ENCODE results near the gene WASF1.

Gene WASF1

DNA sequence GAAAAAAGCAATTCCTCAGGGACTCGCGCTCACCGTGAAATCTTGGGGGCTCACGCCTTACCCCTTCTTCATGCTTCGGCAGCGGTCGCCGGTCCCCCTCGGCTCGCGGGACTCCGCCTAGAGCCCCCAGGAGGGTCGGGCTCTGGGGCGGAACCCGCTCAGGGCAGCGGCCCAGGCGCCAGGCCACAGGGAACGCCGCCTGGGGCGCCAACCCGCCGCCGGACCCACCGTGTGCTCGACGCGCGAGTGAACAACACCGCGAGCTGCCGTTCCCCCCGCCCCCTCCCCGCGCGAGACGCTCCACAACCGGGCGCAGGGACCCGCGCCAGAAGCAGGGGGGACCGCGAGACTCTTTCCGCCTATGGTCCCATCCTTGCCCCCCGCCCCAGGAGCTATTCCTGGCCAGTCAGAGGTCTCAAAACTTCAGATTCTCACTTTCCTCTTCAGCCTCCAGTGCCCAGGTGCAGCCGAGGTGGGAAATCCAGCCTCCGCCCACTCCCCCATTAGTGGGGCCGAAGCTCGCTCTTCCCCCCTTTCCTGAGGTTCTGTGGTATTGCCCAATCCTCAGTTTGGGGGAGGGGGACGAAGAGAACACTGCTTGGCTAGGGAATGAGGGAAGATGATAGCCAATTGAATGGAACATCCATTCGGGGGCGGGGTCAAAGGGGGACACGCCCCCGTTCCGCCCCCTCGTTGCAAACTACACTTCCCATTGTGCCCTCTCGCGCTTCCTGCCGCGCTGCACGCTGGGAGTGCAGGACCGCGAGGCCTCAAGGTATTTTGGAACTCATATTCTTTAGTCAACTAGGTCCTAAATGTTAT is at the start of gene WASF1:
TSS of gene WASF1 (minus strand) at position 265 of the 822 bp plus-strand sequence. CDS start 52,069 bp downstream, outside the sequence.
- peak; percentile 82 to 85 for DNase-seq (ENCODE audit: low read depth in 2 of 2)

DNA sequence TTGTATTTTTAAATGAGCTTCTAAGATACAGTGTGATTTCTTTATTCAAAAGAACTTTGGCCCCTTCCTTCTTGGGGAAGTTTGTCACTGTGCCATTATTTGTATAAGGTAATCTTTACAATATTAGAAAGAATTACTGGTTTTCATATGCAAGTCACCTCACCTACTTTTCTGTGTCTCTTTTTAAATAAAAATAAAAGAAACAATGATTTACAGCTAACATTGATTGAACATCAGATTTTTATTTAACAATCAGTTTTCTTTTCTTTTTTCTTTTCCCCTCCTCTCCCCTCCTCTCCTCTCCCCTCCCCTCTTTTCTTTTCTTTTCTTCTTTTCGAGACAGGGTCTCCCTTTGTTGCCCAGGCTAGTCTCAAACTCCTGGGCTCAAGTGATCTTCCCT is 46.8 kb upstream of the WASF1 start:
- DNase-seq (ENCODE audit: low read depth in 2 of 2), result no peak

DNA sequence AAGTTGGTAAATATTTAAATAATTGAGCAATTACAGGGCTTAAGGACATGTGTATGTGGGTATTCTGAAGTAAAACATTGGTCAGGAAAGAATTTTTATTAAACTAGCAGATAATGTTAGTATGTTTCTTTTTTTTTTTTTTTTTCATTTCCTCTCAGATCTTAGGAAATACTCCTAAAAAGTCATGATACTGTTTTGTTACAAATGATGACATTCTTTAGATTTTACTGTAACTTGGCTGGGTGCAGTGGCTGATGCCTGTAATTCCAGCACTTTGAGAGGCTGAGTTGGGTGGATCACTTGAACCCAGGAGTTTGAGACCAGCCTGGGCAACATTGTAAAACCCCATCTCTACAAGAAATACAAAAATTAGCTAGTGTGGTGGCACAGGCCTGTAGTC is 42.3 kb upstream of the WASF1 start:
- DNase-seq (ENCODE audit: low read depth in 2 of 2), result no peak

DNA sequence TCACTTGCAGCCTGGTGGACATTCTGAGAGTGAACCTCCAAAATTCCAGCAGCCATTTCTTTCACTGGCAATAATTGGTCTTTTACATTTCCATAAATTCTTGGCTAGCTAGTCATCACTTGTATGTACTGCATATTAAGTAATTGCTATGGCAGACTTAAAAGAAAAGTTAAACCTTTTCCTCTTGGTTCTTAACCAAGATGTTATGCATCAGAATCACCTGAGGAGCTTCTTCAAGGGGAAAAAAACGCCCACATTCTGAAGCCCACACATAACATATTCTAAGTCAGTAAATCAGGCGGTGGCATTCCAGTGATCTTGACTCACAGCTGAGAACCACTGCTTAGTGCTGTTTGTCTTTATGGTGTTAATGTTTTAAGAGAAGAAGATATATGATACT is 37.8 kb upstream of the WASF1 start:
- peak in 1 of 2 donors; percentile 2 for DNase-seq (ENCODE audit: low read depth in 2 of 2)

DNA sequence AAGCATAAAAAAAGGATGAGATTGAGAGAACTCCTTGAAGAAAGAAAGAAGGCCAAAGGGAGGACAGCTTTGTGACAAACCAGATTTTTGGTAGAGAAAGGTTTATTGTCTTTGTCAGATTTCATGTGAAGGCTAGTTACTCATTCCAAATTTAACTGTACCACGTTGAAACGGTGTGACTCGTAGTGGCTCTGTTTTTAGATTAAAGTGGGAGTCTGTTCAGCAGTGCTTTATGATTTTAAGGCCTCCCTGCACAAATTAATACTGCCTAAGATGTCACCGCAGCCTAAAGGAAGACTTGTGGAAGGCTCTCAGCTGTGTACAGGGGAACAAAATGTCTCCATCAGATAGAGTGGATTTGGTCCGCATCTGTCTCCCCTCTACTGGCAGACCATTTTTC is 36.7 kb upstream of the WASF1 start:
- no peak for DNase-seq (ENCODE audit: low read depth in 2 of 2)

DNA sequence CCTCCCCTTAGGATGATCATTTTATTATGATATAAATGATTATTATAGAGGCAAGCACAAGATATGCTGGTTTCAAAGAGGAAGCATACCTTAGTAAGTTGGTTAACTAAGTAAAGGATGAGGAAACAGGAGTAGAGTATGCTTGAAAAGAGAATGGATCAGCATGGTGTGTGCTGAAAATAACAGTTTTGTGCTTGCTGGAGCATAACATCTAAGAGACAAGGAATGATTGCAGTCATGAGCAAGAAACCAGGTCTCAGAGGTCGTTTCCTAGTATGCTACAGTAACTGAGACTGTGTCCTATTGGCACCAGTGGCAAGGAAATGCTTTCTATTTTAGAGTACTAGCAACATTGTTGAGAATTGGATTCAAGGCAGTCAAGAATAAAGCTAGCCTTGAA is 34.9 kb upstream of the WASF1 start:
- no peak for DNase-seq (ENCODE audit: low read depth in 2 of 2)

DNA sequence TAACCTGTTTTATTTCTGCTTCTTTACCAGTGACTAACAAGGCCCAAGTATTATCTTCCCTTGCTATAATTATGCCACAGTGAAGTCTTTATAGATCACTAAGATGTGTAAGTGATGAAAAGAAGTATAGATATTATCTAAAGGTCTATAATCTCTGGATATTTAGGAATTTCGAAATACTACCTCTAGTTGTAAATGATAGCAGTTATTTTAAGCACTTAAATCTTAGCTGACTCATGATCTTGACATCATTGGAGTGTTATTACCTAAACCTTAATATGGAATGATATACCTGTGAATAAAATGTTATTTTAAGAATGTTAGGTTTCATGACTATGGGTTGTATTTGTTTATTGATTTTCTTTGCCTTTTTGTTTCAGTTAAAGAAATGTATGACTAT is 32.3 kb upstream of the WASF1 start:
- no peak for DNase-seq (ENCODE audit: low read depth in 2 of 2)

DNA sequence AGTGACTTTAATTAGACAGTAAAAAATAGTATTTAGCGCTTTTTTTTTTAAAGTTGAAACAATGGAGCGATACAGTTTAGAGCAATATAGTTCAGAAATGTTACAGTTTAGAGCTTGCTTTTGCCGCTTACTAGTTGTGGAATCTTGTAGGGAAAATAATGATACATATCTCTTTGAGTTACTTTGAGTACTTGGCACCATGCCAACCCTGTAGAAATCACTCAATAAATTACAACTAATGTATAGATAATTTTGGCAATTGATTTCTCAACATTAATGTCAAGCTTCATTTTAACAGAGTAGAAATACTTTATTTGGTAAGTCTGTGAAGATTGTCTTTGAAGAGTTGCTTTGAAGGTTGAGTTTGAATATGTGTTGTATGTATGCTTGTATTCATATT is 28.2 kb upstream of the WASF1 start:
- no peak for DNase-seq (ENCODE audit: low read depth in 2 of 2)

DNA sequence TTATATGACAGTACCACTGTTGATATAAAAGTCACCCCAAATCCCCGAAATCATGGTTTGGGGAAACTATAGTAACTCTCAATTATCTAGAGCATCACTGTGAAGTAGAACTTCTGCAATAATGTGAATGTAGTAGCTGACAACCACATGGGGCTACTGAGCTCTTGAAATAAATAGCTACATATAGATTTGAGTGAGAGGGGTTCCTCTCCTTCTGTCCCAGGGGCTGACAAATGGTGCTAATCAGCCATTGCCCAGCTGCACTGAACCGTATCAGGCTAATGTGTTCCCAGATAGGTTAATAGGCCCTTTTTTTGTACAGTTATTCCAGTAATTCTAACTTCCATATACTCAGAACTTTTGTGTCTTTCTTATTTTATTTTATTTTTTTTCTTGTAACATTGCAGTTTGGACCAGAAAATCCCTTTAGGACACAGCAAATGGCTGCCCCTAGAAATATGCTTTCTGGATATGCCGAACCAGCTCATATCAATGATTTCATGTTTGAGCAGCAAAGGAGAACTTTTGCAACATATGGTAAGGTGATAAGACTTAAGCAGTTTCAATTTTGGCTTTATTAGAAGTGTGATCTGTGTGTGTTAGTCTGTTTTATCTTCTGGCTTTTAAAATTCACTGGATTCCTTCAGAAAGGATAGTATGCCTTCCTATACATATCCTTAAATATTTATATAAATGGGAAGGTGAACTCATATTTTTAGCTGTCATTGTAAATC is 21.8 kb upstream of the WASF1 start:
- no peak for DNase-seq (ENCODE audit: low read depth in 2 of 2)

DNA sequence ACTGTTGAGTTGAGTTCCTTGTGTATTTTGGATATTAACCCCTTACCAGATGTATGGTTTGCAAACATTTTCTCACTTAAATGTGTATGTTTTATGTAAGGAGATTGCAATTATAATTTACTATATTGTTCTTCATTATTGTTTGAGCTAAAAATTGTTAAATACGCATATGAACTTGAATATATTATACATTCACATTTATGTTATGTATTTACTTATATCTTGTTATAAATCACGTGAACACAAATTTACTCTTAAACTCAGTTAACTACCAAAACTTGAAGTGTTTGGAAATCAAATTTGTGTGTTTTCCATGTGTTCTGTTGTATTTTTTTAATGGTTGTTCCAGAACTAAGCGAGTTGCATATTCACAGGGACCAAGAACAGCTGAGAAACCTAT is 19.1 kb upstream of the WASF1 start:
- no peak for DNase-seq (ENCODE audit: low read depth in 2 of 2)

DNA sequence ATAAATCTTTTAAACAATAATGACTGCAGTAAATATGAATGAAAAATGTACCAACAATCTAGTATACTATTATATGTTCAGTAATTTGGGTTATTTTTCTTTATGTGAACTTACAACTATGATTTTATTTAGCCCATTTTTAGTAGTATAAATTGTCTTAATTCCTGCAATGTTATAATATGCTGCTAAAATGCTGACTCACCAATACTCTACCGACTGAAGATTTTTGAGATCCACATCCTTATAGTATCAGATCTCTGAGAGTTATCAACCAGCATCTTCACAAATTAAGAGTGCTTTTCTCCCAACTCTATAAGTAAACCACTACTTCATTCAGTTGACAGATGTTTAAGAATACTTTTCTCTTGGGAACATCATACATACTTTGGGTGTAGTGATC is 17.4 kb upstream of the WASF1 start:
- DNase-seq (ENCODE audit: low read depth in 2 of 2), result no peak

DNA sequence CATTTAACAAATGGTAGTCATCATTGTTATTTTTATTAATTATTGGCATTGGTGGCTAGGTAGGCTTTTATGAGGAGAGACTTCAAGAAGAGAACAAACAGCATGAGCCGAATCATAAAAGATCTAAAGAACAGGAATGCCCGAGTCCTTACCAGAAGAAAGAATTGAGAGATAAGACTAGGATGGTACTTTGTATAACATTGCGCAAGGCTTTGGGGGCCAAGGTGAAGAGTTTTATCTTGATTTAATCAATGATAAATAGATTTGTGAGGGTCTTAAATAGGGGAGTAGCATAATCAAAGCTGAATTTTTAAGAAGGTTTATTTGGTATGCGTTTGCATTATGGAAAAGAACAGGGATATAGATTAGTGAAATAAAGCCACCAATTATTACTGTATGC is 16.2 kb upstream of the WASF1 start:
- DNase-seq (ENCODE audit: low read depth in 2 of 2), result no peak

DNA sequence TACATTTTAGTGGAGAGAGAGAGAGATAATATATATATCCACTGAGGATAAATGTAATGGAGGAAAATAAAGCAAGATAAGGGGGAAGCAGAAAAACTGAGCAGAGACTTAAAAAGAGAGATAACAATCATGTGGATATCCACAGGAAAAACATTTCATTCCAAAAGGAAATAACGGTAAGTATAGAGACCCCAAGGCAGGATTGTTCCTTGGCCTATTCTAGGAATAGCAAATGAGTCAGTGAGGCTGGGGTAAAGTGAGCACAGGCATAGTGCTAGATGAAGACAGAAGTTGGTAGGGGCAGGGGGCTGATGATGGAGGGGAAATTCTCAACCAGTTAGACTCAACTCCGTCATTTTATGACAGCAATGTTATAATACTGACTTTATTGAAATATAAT is 12.0 kb upstream of the WASF1 start:
- no peak for DNase-seq (ENCODE audit: low read depth in 2 of 2)

DNA sequence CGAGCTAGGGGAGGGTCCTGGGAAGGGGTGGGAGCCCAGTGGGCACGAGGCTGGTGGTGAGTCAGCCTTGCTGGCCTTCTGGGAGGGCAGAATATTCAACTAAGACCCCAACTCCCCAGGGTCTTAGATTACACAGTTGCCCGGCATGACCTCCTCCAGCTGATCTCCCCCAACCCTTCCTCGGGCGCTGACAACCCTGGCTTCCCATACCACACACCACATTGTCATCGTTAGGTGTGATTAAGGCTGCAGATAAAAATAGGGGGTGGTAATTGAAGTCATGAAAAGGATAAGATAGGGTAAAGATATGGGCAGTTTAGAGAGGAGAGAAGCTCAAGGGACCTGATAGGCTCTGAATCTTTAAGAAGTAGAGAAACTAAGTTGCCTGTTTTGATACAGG is 11.3 kb upstream of the WASF1 start:
- no peak for DNase-seq (ENCODE audit: low read depth in 2 of 2)

DNA sequence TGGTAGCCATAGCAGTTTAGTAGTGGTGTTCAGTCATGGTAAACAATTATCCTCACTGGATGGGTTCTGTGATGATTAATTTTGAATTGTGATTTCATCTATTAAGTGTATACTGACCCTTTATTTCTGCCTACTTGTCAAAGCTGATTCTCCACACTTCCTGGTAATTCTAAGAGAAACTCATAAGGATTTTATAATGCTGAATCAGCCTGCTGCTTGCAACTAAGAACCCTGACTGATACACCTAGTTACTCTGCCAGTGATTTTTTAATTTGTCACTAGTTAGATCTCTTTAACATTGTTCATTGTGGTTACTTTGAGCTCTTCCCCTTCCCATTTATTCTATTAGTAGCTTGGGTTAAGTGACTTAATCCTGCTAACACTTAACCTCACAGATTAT is 9.3 kb upstream of the WASF1 start:
- DNase-seq (ENCODE audit: low read depth in 2 of 2), result no peak

DNA sequence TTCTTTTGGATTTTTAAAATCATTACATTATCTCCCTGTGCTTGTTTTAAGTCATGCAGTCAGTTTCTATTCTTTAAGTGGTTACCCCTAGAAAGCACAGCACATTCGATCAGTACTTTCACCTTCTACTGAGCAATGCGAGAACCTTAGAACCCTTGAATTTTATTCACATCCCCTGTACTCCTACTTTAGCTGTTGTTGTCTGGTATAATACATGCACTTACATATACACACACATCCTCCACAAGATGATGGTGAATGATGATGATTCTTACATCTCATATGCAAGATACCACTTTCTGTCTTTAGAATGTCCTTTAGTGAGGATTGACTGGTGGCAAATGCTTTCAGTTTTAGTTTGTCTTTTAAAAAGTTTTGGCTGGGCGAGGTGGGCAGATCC is 6.4 kb upstream of the WASF1 start:
- no peak for DNase-seq (ENCODE audit: low read depth in 2 of 2)

DNA sequence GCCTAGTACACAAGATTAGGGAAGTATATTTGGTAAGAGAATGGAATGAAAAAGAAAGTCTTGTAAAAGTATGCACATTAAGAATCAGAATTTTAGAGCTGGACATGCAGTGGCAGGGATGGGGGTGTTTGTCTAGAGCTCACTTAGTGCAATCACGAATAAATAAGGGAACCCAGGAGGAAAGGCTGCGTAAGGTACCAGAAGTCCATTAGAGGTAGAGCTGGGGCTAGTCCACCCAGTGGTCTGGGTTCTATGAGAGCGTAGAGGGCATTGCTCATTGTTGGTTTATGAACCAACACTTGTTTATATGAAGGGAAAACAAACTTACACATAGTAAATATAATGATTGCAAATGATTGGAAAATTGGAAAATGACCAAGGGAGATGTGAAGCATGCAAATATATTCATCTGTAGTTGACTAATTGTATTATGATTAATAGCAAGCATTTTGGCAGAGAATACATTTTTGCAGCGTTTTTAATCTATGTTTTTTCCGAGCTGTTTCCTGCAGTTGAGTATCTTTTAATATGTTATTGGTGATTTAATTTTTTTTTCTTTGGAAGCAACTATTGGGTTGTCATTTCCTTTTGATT is 3.9 kb upstream of the WASF1 start:
- no peak for DNase-seq (ENCODE audit: low read depth in 2 of 2)

DNA sequence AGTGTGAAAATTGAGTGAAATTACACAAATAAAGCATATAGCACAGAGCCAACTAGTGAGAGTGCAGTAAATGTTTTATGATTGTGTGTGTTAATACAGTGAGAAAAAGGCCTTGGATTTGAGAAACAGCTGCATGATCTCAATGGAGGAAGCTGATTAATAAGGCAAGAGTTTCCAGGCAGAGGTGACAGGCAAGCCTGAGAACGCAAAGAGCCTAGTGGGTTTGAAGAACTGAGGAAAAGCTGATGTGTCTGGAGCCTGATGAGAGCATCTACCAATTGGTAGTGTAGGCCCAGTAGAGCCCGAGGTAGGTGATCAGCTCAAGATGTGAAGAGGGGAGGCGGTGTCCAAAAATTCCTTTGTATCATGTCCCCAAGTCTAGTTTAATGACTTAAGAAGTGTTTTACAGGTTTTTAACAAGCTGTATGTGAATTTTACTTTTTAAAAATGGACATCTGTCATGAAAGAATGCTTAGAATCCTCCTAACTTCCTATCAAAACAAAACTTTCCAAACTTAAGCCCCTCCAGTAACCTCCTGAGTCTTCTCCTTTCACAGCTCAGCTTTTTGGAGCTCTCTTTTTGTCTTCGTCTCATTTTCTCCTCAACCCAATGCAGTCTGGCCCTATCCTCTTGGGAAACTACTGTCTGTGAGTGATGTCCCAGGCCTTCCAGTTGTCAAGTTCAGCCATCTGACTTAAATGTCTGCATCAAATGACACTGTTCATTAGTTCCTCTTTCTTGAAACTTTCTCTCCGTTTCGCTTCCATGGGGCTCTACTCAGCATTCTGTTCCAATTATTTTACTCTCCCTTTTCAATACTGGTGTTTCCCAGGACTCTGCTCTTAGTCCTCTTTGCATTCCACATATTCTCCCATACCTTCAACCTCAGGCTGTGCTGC is 1.9 kb upstream of the WASF1 start:
- DNase-seq (ENCODE audit: low read depth in 2 of 2), result peak; percentile 1

DNA sequence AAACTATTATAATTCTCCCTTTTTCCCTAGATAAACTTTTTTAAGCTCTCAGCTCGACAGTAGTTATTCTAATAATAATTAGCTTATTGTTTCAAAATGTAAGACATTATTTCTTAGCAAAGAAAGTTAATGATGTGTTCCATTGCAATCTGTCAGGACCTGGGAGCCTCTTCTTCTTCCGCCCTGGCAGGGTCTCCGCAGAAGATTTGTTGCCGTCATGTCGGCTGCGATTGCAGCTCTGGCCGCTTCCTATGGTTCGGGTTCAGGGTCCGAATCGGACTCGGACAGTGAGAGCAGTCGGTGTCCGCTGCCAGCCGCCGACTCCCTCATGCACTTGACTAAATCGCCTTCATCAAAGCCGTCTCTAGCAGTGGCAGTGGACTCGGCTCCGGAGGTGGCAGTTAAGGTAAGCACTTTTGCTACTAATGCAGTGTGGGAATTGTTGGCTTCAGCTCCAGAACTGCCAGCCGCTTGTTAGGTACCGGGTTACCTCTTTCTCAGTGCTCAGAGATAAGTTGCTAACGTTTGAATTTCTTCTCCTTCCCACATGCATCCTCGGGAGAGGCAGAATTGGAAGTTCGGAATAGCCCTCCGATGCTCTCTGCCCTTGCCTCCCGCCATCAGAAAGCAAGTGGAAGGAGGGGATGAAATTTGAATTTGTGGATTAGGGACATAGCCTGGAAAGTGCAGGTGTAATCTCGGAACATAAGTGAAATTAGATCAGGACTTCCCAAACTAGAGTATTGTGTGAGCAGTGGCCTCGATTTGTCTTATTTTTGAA is 948 bp upstream of the WASF1 start, which contains the start of gene CDC40:
TSS of gene CDC40 (plus strand) at position 200 of the 781 bp plus-strand sequence. CDS start at position 218, 18 bp downstream.
- DNase-seq (ENCODE audit: low read depth in 2 of 2), result peak; percentile 10 to 25

DNA sequence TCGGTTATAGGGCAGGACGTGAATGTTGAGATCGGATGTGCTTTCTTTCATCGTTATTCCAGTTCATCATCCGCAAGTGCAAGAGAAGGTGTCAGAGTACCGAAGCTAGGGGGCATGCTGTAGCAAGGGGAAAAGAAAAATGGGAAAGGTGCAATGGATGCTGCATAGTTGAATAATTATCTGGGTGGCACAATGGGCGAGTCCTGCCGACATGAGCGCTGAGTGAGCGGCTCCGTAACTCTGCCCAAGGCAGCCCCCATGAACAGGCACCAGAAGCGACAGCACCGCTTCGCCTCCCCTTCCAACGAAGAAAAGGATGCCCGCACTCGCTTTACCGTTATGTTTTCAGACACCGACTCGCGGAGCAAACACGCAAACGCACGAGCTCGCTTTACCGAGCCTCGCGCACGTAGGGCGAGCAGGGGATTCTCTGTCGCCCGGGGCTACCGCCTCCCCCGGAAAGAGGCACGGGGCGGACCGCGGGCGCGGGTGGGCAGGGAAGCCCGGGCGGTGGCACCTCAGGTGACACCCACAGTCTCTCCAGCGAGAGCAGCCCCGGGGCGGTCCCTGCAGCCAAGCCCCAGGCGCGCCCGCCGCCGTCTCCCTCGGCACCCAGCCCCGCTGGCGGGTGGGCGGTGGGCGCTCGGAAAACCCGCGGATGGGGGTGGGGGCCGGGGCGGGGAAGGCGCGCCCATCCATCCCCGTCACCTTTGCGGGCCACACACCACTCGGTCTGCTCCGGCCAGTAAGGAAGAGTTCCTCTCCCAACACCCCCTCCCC is 654 bp downstream of the WASF1 start:
- peak; percentile 10 to 23 for DNase-seq (ENCODE audit: low read depth in 2 of 2)
